ENCODE data around the gene C22orf23.

Gene C22orf23

DNA sequence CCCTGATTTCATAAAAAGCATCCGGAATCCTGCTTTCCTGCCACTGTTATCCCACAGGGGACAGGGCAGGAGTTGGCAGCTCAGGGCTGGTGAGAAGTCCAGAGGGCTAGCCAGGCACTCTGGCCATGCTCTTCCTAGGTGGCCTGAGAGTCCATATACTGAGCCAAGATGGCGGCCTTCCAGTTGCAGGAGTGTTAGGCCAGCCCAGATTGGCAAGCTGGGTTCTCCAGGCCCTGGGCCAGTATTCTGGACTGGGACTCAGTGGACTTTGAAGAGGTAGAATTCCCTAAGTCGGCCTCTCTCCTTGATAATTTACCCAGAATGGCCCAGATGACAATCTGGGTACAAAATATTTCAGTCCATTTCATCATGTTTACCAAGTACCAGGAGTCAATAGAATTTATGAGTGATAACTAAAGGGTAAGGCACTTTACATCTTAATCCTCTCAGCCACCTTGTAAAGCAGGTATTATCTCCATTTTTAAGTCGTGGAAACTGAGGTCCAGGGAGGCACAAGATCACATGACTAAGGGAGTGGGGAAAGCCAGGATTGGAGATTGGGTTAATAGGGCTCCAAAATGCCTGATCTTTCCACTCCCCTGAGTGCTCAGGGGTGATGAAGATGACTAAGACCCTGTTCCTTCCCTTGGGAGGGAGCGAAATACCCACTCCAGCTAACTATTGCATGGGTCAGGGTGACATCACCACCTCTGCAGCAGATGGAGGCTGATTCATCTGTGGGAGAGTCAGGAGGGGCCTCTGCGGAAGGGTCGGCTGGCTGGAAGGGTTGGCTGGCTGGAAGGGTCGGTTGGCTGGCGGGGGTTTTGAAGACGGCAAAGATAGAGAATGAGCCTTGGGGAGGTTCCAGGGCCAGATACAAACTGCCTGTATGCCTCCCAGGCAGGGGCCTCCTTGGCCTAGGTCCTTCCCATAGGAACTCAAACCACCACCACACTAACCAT lies 48.5 kb downstream of the C22orf23 start:
- TF ChIP-seq, protein P1, sequence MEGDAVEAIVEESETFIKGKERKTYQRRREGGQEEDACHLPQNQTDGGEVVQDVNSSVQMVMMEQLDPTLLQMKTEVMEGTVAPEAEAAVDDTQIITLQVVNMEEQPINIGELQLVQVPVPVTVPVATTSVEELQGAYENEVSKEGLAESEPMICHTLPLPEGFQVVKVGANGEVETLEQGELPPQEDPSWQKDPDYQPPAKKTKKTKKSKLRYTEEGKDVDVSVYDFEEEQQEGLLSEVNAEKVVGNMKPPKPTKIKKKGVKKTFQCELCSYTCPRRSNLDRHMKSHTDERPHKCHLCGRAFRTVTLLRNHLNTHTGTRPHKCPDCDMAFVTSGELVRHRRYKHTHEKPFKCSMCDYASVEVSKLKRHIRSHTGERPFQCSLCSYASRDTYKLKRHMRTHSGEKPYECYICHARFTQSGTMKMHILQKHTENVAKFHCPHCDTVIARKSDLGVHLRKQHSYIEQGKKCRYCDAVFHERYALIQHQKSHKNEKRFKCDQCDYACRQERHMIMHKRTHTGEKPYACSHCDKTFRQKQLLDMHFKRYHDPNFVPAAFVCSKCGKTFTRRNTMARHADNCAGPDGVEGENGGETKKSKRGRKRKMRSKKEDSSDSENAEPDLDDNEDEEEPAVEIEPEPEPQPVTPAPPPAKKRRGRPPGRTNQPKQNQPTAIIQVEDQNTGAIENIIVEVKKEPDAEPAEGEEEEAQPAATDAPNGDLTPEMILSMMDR (IDR thresholded peaks at IDR 0.05; ENCODE audit: insufficient read depth, low read depth, low read length, missing control alignments) = no peak
- no peak overlapping the region for H3K4me3 ChIP-seq (ENCODE audit: low read length)
- peak; percentile 98 for DNase-seq (ENCODE audit: low read depth)

DNA sequence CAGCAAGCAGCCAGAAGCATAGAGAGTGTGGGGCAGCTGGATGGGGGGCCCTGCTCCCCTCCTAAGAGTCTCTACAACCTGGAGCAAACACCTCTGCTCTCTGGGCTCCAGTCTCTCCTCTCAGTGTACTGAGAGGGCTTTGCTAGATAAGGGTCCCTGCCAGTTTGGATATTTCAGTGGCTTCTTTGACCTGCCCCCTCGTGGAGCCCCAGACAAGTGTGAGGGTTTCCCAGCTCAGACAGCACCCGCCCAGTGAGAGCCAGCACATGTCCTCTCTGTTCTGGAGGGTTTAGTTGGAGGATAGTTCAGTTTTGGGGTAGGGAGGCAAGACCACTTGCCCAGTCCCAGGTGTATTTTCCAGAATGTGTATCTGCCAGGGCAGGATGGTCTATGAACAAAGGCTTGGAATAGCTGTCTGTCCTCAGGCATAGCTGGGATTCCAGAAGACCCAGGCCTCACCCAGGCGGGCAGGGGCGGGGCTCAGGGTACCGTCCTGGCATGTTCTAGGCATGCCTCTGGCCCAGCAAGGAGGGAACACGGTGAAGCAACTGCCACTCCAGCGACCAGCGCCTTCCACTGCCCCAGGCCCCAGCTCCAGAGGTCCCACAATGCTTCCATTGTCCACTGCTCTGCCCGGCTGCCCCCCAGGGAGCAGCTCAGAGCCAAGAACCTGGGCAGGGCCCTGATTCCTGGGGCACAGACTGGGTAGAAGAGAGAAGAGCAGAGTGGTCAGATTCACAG lies 54.8 kb downstream of the C22orf23 start:
- no peak overlapping the region for H3K4me3 ChIP-seq (ENCODE audit: low read length)
- TF ChIP-seq, protein P1 (IDR thresholded peaks at IDR 0.05; ENCODE audit: insufficient read depth, low read depth, low read length, missing control alignments) = no peak
- DNase-seq (ENCODE audit: low read depth) = peak; percentile 95

DNA sequence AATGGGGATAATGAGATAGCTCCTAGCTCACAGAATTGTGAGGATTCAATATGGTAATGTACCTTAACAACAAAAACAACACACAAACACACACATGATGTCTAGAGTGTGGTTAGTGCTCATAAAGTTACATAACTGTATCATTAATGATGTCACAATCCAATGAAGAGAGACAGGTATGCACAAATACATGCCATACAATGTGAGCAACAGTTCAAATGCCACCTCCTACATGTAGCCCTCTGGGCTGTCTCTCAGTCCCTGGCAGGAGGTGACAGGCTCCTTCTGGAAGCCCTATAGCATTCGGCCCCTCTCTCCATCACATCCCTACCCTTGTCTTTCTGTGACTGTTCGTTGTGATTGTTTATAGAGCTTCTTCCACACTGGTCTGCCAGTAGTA lies 55.6 kb downstream of the C22orf23 start:
- TF ChIP-seq, protein P1 (IDR thresholded peaks at IDR 0.05; ENCODE audit: insufficient read depth, low read depth, low read length, missing control alignments) = no peak
- H3K4me3 ChIP-seq (ENCODE audit: low read length) = no peak overlapping the region
- peak; percentile 72 for DNase-seq (ENCODE audit: low read depth)

DNA sequence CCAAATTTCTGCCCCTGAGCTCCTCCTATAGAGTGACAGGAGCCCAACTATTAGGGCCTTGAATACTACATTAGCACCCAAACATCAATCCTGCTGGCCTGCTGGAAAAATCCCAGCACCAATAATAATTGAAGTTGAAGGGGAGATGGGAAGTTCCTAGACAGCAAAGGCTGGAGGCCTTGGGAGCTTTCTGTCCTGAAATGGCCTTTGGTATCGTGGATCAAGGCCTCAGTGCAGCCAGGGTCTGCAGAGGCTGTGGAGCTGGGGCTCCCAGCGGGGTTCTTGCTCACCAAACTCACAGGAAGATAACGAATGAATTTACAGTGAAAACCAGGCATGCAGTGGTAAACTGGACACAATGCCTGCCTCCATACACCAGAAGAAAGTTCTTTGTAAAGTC lies 56.5 kb downstream of the C22orf23 start:
- DNase-seq (ENCODE audit: low read depth) = no peak
- H3K4me3 ChIP-seq (ENCODE audit: low read length) = no peak overlapping the region

DNA sequence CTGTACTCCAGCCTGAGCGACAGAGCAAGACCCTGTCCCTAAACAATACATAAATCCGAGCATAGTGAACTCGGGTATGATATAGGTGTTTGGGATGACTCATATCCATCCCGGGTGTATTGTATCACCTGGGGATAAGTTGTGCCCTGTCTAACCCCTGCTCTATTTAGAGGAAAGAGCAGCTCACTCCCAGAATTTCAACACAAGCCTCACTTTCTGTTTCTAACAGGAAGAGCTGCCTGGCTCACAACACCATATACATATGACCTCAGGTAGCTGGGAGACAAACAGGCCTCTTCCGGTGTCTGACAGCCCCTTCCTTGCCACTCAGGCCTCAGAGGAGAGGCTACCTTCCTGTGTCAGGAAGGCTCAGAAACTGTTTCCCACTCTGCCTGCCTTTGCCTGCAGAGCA lies 57.2 kb downstream of the C22orf23 start:
- peak; percentile 99 for DNase-seq (ENCODE audit: low read depth)
- no peak overlapping the region for H3K4me3 ChIP-seq (ENCODE audit: low read length)
- TF ChIP-seq, protein P1 (IDR thresholded peaks at IDR 0.05; ENCODE audit: insufficient read depth, low read depth, low read length, missing control alignments) = no peak

More for the DNA sequence above, 56.5 kb downstream of the C22orf23 start:
- TF ChIP-seq, protein P1 (IDR thresholded peaks at IDR 0.05; ENCODE audit: insufficient read depth, low read depth, low read length, missing control alignments) = no peak

DNA sequence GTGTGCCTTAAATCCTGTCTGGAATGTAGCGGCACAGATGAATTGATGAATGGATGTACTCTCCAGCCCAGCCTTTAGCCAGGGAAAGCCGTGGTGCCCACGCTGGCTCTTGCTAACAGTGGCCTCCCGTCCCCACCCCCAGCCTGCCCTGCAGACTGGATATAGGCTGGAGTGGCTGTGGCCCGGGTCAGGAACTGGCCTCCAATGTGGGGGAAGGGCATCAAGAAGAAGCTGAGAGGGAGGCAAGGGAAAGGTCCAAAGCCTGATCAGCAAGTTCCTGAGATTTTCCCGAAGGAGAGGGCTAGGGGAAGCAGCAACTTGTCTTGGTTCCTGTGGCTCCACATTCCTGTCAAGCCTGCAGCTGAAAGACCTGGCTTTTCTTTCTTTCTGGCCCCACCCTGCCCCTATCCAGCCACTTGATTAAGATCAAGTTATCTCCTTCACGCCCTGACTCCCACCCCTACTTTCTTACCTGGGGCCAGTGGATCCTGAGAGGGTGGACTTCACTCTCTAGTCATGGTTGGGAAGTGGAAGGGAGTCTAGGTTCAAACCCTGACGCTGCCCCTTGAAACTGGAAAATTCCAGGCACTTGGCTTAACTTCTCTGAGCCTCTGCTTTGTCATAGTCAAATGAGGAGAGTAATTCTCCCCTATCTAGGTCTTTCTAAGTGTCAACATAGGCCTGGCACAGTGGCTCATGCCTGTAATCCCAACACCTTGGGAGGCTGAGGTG lies 58.3 kb downstream of the C22orf23 start:
- DNase-seq (ENCODE audit: low read depth) = peak; percentile 89
- peak overlapping the region; percentile 18 for H3K4me3 ChIP-seq (ENCODE audit: low read length)
- TF ChIP-seq, protein P1 (IDR thresholded peaks at IDR 0.05; ENCODE audit: insufficient read depth, low read depth, low read length, missing control alignments) = no peak

Data from epithelial cell of esophagus (primary cell).